ENCODE results near the gene PLXNA4.

GRCh38 chr7:132105096-132105495, 471.2 kb downstream of the PLXNA4 start:
- no peak for TF ChIP-seq EZH2 (IDR thresholded peaks at IDR 0.05; ENCODE audit: insufficient read depth, low read length)
- no peak for TF ChIP-seq CTCF (IDR thresholded peaks at IDR 0.05; ENCODE audit: insufficient read depth, low read depth, low read length)

Measured in astrocyte (in vitro differentiated cells and primary cell).